Thyroid gland (tissue), 4 donors: ENCODE measurements around the gene MAP2K4.

Experiments used
- CTCF ChIP-seq, 6 experiments: fragments of 200-600 bp in 3 of 6; fragments of 450-650 bp in 3 of 6; sonication (generic) in 3 of 6; IDR thresholded peaks; one replicate each; pipeline ENCODE4 v1.5.1; 2016 to 2019; ENCODE audit warnings: antibody characterized with exemption in 6 of 6, mild to moderate bottlenecking in 2 of 6, inconsistent platforms in 1 of 6, moderate library complexity in 1 of 6
- POLR2A ChIP-seq, 2 donors: fragments of 450-650 bp; IDR thresholded peaks; one replicate each; pipeline ENCODE4 v1.6.1; 2017; ENCODE audit warnings: antibody characterized with exemption in 2 of 2, mild to moderate bottlenecking in 2 of 2, moderate library complexity in 1 of 2

DNA sequence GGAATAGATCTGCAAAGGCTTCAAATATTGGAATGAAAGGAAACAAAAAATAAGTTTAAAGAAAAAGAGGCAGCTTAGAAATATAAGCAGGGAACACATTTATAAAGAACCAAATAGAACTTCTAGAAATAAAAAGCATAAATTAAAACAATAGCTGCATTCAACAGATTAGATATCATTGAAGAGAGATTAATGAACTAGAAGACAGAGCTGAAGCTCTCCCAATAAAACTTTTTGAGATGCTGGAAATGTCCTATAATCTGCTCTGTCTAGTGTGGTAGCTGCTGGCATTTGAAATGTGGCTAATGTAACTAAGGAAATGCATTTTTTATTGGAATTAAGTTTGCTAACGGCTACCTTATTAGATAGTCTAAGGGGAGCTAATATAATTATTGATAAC, 115.6 kb downstream of the MAP2K4 start:
- no peak for TF ChIP-seq POLR2A (IDR thresholded peaks at IDR 0.05)
- TF ChIP-seq CTCF (IDR thresholded peaks at IDR 0.05): no peak
